KG1 (cell line): ENCODE results near the gene FDX2.
"Not testable (repeated sequence)": the region's sequence is repeated elsewhere in the genome, so short reads cannot be mapped to it uniquely, and the experiment has no call there.

Source experiments
- DNase-seq: peaks from one replicate; lab custom pipeline; 2025; lab: John Stamatoyannopoulos, UW

FDX2 gene

GRCh38 chr19:10284065-10284959, 31.5 kb downstream of the FDX2 start:
- no peak for DNase-seq

GRCh38 chr19:10283301-10284064, 32.3 kb downstream of the FDX2 start:
- no peak for DNase-seq

GRCh38 chr19:10282043-10282442, 33.8 kb downstream of the FDX2 start:
- not testable (repeated sequence) for DNase-seq

- DNase-seq, result no peak
These were observed 35.9 kb downstream of the FDX2 start for GRCh38 chr19:10279737-10280442.

GRCh38 chr19:10278935-10279334, 36.9 kb downstream of the FDX2 start:
- no peak for DNase-seq

GRCh38 chr19:10277795-10278589, 37.8 kb downstream of the FDX2 start:
- no peak for DNase-seq

GRCh38 chr19:10274589-10274988, 41.2 kb downstream of the FDX2 start:
- DNase-seq, result no peak

- DNase-seq, result no peak
These were observed 44.2 kb downstream of the FDX2 start for GRCh38 chr19:10271543-10272086.

GRCh38 chr19:10270616-10271394, 45.0 kb downstream of the FDX2 start, which contains the start of gene ICAM1:
ICAM1 (plus strand) TSS chr19:10271120; CDS start chr19:10271160, 40 bp downstream.
- DNase-seq, result peak; percentile 79

GRCh38 chr19:10270180-10270615, 45.6 kb downstream of the FDX2 start:
- DNase-seq, result peak; percentile 93

GRCh38 chr19:10269333-10270179, 46.3 kb downstream of the FDX2 start:
- DNase-seq, result peak; percentile 65

- no peak for DNase-seq
These were observed 47.7 kb downstream of the FDX2 start for GRCh38 chr19:10268071-10268470.

GRCh38 chr19:10266706-10267105, 49.1 kb downstream of the FDX2 start:
- no peak for DNase-seq

- no peak for DNase-seq
These were observed 53.0 kb downstream of the FDX2 start for GRCh38 chr19:10262771-10263170.

- DNase-seq, result no peak
These were observed 55.7 kb downstream of the FDX2 start for GRCh38 chr19:10260141-10260584.
